Keratinocyte (primary cell): ENCODE results near the gene MYH9. TPM values are rescaled to one million over a fixed set of nuclear protein-coding genes. Genes with fewer than 3 reads are reported as not detected.
"Not testable (repeated sequence)": the region's sequence is repeated elsewhere in the genome, so short reads cannot be mapped to it uniquely, and the experiment has no call there.

Source experiments
- DNase-seq: peaks from one replicate; pipeline ENCODE4 v3.0.0-alpha.2; 2011; ENCODE audit warnings: low read depth, missing footprints, low spot score
- FAIRE-seq: peaks from 2 replicates; lab custom pipeline; 2011; peaks lifted over from hg19 to GRCh38; lab: Jason Lieb, UNC
- H2AFZ ChIP-seq: 2 replicates; pipeline ENCODE4 v1.6.0; 2012; ENCODE audit warnings: low read length, control low read depth, inconsistent platforms; ENCODE audit not compliant: control insufficient read depth
- H3K27ac ChIP-seq: 2 replicates; pipeline ENCODE4 v1.5.1; 2011; ENCODE audit warnings: low read length; ENCODE audit not compliant: control insufficient read depth, insufficient read depth
- H3K27me3 ChIP-seq: 3 replicates; pipeline ENCODE4 v1.6.0; 2011; ENCODE audit warnings: low read length; ENCODE audit not compliant: control insufficient read depth, insufficient read depth; ENCODE audit errors: extremely low read depth
- H3K36me3 ChIP-seq, 2 experiments: 2 replicates in 1 of 2; 3 replicates in 1 of 2; pipeline ENCODE4 v1.5.1; 2011; ENCODE audit warnings: low read length in 2 of 2, mild to moderate bottlenecking in 1 of 2; ENCODE audit not compliant: control insufficient read depth in 2 of 2, insufficient read depth in 2 of 2; ENCODE audit errors: extremely low read depth in 1 of 2
- H3K4me1 ChIP-seq: 3 replicates; pipeline ENCODE4 v1.5.1; 2011; ENCODE audit warnings: low read length; ENCODE audit not compliant: control insufficient read depth, insufficient read depth; ENCODE audit errors: extremely low read depth
- H3K4me2 ChIP-seq: 3 replicates; pipeline ENCODE4 v1.6.0; 2011; ENCODE audit warnings: low read depth, low read length; ENCODE audit not compliant: control insufficient read depth, insufficient read depth; ENCODE audit errors: extremely low read depth
- H3K4me3 ChIP-seq, 3 experiments: fragments of 200-600 bp in 1 of 3; sonication (generic) in 1 of 3; 2 replicates in 2 of 3; 3 replicates in 1 of 3; pipeline ENCODE4 v1.5.1; 2011 to 2016; ENCODE audit warnings: low read length in 3 of 3, mild to moderate bottlenecking in 3 of 3, control low read depth in 2 of 3, inconsistent platforms in 1 of 3, low read depth in 1 of 3, mixed read lengths in 1 of 3, mixed run types in 1 of 3, moderate library complexity in 1 of 3; ENCODE audit not compliant: control insufficient read depth in 2 of 3, insufficient read depth in 2 of 3; ENCODE audit errors: extremely low read depth in 1 of 3
- H3K79me2 ChIP-seq: 2 replicates; pipeline ENCODE4 v1.6.0; 2012; ENCODE audit warnings: low read length; ENCODE audit not compliant: control insufficient read depth, insufficient read depth
- H3K9ac ChIP-seq: 3 replicates; pipeline ENCODE4 v1.6.0; 2011; ENCODE audit warnings: low read length; ENCODE audit not compliant: control insufficient read depth, insufficient read depth; ENCODE audit errors: extremely low read depth
- H3K9me1 ChIP-seq: 3 replicates; pipeline ENCODE4 v1.6.0; 2011; ENCODE audit warnings: low read length; ENCODE audit not compliant: control insufficient read depth, insufficient read depth; ENCODE audit errors: extremely low read depth
- H3K9me3 ChIP-seq: 2 replicates; pipeline ENCODE4 v1.5.1; 2012; ENCODE audit warnings: low read depth, low read length; ENCODE audit not compliant: control insufficient read depth
- H4K20me1 ChIP-seq: 3 replicates; pipeline ENCODE4 v1.6.0; 2011; ENCODE audit warnings: low read length; ENCODE audit not compliant: control insufficient read depth, insufficient read depth; ENCODE audit errors: extremely low read depth
- dilution Hi-C: fragments of 300-500 bp; cut with MboI; formaldehyde crosslinking; loops from one replicate; pipeline ENCODE4 v1.7.0; 2020; ENCODE audit warnings: low sequenced_read_pairs; ENCODE audit not compliant: extremely low pct_ligation_motif_present
- polyA plus RNA-seq, 5 experiments: library from polyadenylated mRNA; depleted of rRNA in 3 of 5; stranded (reverse) in 3 of 5; stranded (forward) in 1 of 5; unstranded in 1 of 5; fragments of >200 nt; gene quantifications; 1 replicate in 1 of 5; 2 replicates in 3 of 5; 3 replicates in 1 of 5; pipeline versions ENCODE4 v1.2.1 to v1.2.3, GENCODE V29; 2011 to 2012; ENCODE audit warnings: missing spikeins in 2 of 5, low read depth in 1 of 5, low replicate concordance in 1 of 5

The MYH9 gene
- polyA plus RNA-seq, 1 donor (not counting 4 experiments of a cell fraction or from before 2014, with no cell fraction given) = 351 TPM

GRCh38 chr22:36263216-36263673 lies 124.5 kb downstream of the MYH9 start:
- H3K79me2 ChIP-seq, FAIRE-seq, DNase-seq, H3K4me1 ChIP-seq, H3K27me3 ChIP-seq, H3K27ac ChIP-seq, H3K4me2 ChIP-seq, H3K9ac ChIP-seq, dilution Hi-C loops, H3K4me3 ChIP-seq, H2AFZ ChIP-seq, H4K20me1 ChIP-seq, H3K36me3 ChIP-seq, H3K9me3 ChIP-seq, H3K9me1 ChIP-seq: not testable (repeated sequence)

- H3K9me1 ChIP-seq, H4K20me1 ChIP-seq, H3K4me2 ChIP-seq, H3K27me3 ChIP-seq, H3K79me2 ChIP-seq, H3K4me3 ChIP-seq, H3K27ac ChIP-seq, H3K4me1 ChIP-seq, DNase-seq, H3K9me3 ChIP-seq, H3K36me3 ChIP-seq, H3K9ac ChIP-seq, dilution Hi-C loops, H2AFZ ChIP-seq, FAIRE-seq: not testable (repeated sequence)
Observed at GRCh38 chr22:36262307-36262706, 125.5 kb downstream of the MYH9 start.

- FAIRE-seq = not testable (repeated sequence)
Observed at GRCh38 chr22:36261675-36262074, 126.1 kb downstream of the MYH9 start.

More at GRCh38 chr22:36261675-36262074, 126.1 kb downstream of the MYH9 start:
- H3K9me3 ChIP-seq, dilution Hi-C loops, H2AFZ ChIP-seq, H3K4me3 ChIP-seq, H3K36me3 ChIP-seq, H3K27me3 ChIP-seq, H3K4me1 ChIP-seq, H3K9ac ChIP-seq, DNase-seq, H4K20me1 ChIP-seq, H3K79me2 ChIP-seq, H3K9me1 ChIP-seq, H3K4me2 ChIP-seq, H3K27ac ChIP-seq: not testable (repeated sequence)
